Memory B cell (primary cell): Measurements from ENCODE around the gene RAD54L2.
"Not testable (repeated sequence)": the region's sequence is repeated elsewhere in the genome, so short reads cannot be mapped to it uniquely, and the experiment has no call there.

Experiments used
- ATAC-seq: fragments of 150-1000 bp; cut with Tn5 transposase; 2 replicates; pipeline ENCODE4 v1.10.0; 2021; ENCODE audit warnings: low read depth, mild to moderate bottlenecking, moderate library complexity
- DNase-seq, 2 donors: peaks; one replicate each; pipeline ENCODE4 v3.0.0; 2022; ENCODE audit warnings: low spot score in 2 of 2
- H3K27ac Mint-ChIP-seq: one replicate; pipeline ENCODE4 v1.8.0; 2022; ENCODE audit warnings: mild to moderate bottlenecking, moderate library complexity, mixed read lengths
- H3K27me3 Mint-ChIP-seq: one replicate; pipeline ENCODE4 v1.8.0; 2022; ENCODE audit warnings: mixed read lengths
- H3K36me3 Mint-ChIP-seq: one replicate; pipeline ENCODE4 v1.8.0; 2022; ENCODE audit warnings: mild to moderate bottlenecking, mixed read lengths
- H3K4me1 Mint-ChIP-seq: one replicate; pipeline ENCODE4 v1.8.0; 2022; ENCODE audit warnings: mixed read lengths
- H3K4me3 Mint-ChIP-seq: one replicate; pipeline ENCODE4 v1.8.0; 2022; ENCODE audit warnings: mild to moderate bottlenecking, moderate library complexity, mixed read lengths
- H3K9me3 Mint-ChIP-seq: one replicate; pipeline ENCODE4 v1.8.0; 2022; ENCODE audit warnings: mixed read lengths

RAD54L2 gene

GRCh38 chr3:51538459-51539290 is at the start of gene RAD54L2:
TSS of gene RAD54L2 (plus strand) at chr3:51538719. CDS start at chr3:51590421, 51,702 bp downstream.
- Mint-ChIP-seq H3K27ac (peak within 1 kb of the TSS; percentile 88), H3K4me3 (peak within 1 kb of the TSS; percentile 87), H3K36me3 (peaks cover 3% of the 10 kb centered on the region), H3K9me3 (no peaks in the 10 kb centered on the region), H3K4me1 (peaks cover 22% of the 10 kb centered on the region), H3K27me3 (no peaks in the 10 kb centered on the region)
- ATAC-seq = peak; percentile 94
- DNase-seq = peak; percentile 72 to 85

GRCh38 chr3:51498876-51499738 is 39.4 kb upstream of the RAD54L2 start:
- DNase-seq = peak; percentile 60 to 72
- Mint-ChIP-seq H3K4me3 (peak overlapping the region; percentile 87), H3K4me1 (peaks cover 3% of the 10 kb centered on the region), H3K36me3 (peaks cover 2% of the 10 kb centered on the region), H3K9me3 (no peaks in the 10 kb centered on the region), H3K27me3 (no peaks in the 10 kb centered on the region), H3K27ac (peak overlapping the region; percentile 93)
- peak; percentile 34 for ATAC-seq

GRCh38 chr3:51500632-51501131 is 37.8 kb upstream of the RAD54L2 start:
- no peaks in the 10 kb centered on the region for H3K9me3 Mint-ChIP-seq
- peaks cover 3% of the 10 kb centered on the region for H3K4me1 Mint-ChIP-seq
- DNase-seq = peak in 1 of 2 donors; percentile 25
- peaks cover 2% of the 10 kb centered on the region for H3K36me3 Mint-ChIP-seq
- H3K27ac Mint-ChIP-seq = peak overlapping the region; percentile 93
- peak overlapping the region; percentile 87 for H3K4me3 Mint-ChIP-seq
- no peak for ATAC-seq
- no peaks in the 10 kb centered on the region for H3K27me3 Mint-ChIP-seq

- Mint-ChIP-seq H3K36me3 (peaks cover 2% of the 10 kb centered on the region), H3K9me3 (no peaks in the 10 kb centered on the region), H3K27ac (no peak overlapping the region), H3K4me1 (peaks cover 3% of the 10 kb centered on the region), H3K27me3 (no peaks in the 10 kb centered on the region), H3K4me3 (peak overlapping the region; percentile 21)
- ATAC-seq (peak; percentile 12), DNase-seq (peak; percentile 79 to 86)
These were observed 36.5 kb upstream of the RAD54L2 start for GRCh38 chr3:51501833-51502561.

DNA sequence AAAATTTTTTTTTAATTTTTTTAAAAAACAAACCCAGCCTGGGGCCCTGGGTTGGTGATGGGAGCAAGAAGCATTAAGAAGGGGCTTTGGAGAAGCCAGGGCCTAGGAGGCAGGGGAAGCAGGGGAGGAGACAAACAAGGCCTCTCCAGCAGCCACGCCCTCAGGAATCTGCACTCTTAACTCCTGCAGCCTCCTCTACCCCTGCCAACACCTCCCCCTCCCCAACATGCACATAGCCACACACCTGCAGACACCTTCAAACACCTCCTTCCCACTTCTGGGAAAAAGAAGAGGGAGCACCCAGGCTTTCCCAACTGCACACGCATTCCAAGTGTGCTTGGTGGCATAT is 36.0 kb upstream of the RAD54L2 start:
- H3K36me3 Mint-ChIP-seq = peaks cover 2% of the 10 kb centered on the region
- H3K4me1 Mint-ChIP-seq = peaks cover 3% of the 10 kb centered on the region
- no peaks in the 10 kb centered on the region for H3K27me3 Mint-ChIP-seq
- no peak overlapping the region for H3K27ac Mint-ChIP-seq
- H3K4me3 Mint-ChIP-seq = no peak overlapping the region
- no peaks in the 10 kb centered on the region for H3K9me3 Mint-ChIP-seq
- DNase-seq (no peak), ATAC-seq (no peak)

DNA sequence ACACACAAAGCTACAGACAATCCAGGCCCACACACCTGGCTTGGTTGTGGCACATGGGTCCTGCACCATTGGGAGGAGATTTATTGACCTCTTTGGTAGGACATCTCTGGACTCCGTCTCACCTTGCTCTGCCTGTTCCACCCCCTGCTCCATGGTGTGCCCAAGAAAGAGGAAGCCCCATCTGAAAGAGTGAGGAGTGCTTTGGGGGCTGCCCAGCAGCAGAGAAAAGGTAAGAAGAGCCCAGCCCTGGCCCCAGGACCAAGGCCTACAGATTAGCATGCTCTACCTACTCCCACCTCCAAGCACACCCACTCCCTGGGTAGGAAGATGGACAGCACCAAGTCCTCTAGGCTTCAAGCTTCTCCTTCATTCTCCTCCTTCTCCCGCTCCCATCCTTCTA is 35.5 kb upstream of the RAD54L2 start:
- no peaks in the 10 kb centered on the region for H3K27me3 Mint-ChIP-seq
- DNase-seq = no peak
- H3K4me1 Mint-ChIP-seq = peaks cover 3% of the 10 kb centered on the region

DNA sequence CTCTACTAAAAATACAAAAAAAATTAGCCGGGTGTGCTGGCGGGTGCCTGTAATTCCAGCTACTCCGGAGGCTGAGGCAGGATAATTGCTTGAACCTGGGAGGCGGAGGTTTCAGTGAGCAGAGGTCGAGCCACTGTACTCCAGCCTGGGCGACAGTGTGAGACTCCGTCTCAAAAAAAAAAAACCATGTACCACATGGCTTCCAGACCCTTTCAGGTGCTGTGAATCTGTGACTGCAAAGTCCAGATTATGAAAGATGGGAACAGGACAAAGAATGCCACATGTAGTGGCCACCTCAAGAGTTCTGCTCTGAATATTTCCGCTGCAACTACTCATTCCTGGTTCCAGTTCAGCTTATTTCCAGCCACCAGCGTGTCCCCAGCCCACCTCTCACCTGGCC is 30.3 kb upstream of the RAD54L2 start:
- ATAC-seq (no peak), DNase-seq (no peak)
- no peak overlapping the region for H3K4me3 Mint-ChIP-seq
- no peaks in the 10 kb centered on the region for H3K9me3 Mint-ChIP-seq
- H3K27me3 Mint-ChIP-seq = no peaks in the 10 kb centered on the region
- H3K4me1 Mint-ChIP-seq = no peaks in the 10 kb centered on the region
- H3K36me3 Mint-ChIP-seq = no peaks in the 10 kb centered on the region
- no peak overlapping the region for H3K27ac Mint-ChIP-seq

More for the DNA sequence above, 35.5 kb upstream of the RAD54L2 start:
- Mint-ChIP-seq H3K36me3 (peaks cover 2% of the 10 kb centered on the region), H3K9me3 (no peaks in the 10 kb centered on the region), H3K27ac (no peak overlapping the region), H3K4me3 (no peak overlapping the region)
- no peak for ATAC-seq

GRCh38 chr3:51510996-51511395 is 27.5 kb upstream of the RAD54L2 start:
- Mint-ChIP-seq H3K9me3 (no peaks in the 10 kb centered on the region), H3K27me3 (no peaks in the 10 kb centered on the region), H3K27ac (no peak overlapping the region), H3K36me3 (no peaks in the 10 kb centered on the region), H3K4me3 (no peak overlapping the region), H3K4me1 (peaks cover 5% of the 10 kb centered on the region)
- ATAC-seq (no peak), DNase-seq (no peak)

- ATAC-seq (no peak), DNase-seq (no peak)
- H3K4me3 Mint-ChIP-seq = no peak overlapping the region
- no peaks in the 10 kb centered on the region for H3K36me3 Mint-ChIP-seq
- H3K27me3 Mint-ChIP-seq = no peaks in the 10 kb centered on the region
- no peak overlapping the region for H3K27ac Mint-ChIP-seq
- peaks cover 5% of the 10 kb centered on the region for H3K4me1 Mint-ChIP-seq
- H3K9me3 Mint-ChIP-seq = no peaks in the 10 kb centered on the region
These were observed 24.3 kb upstream of the RAD54L2 start for GRCh38 chr3:51514210-51514609.

- Mint-ChIP-seq H3K27ac (no peak overlapping the region), H3K4me1 (peaks cover 17% of the 10 kb centered on the region), H3K36me3 (no peaks in the 10 kb centered on the region), H3K27me3 (peaks cover 4% of the 10 kb centered on the region), H3K4me3 (no peak overlapping the region), H3K9me3 (no peaks in the 10 kb centered on the region)
- DNase-seq = no peak
- ATAC-seq = no peak
These were observed 18.7 kb upstream of the RAD54L2 start for GRCh38 chr3:51519848-51520247.

GRCh38 chr3:51520906-51521730 is 17.4 kb upstream of the RAD54L2 start:
- not testable (repeated sequence) for H3K9me3 Mint-ChIP-seq, H3K36me3 Mint-ChIP-seq, H3K27me3 Mint-ChIP-seq, H3K4me3 Mint-ChIP-seq, H3K27ac Mint-ChIP-seq, DNase-seq
- H3K4me1 Mint-ChIP-seq = peaks cover 17% of the 10 kb centered on the region
- ATAC-seq = peak; percentile 94

GRCh38 chr3:51522273-51522962 is 16.1 kb upstream of the RAD54L2 start:
- no peak for ATAC-seq
- H3K27me3 Mint-ChIP-seq = peaks cover 4% of the 10 kb centered on the region
- H3K36me3 Mint-ChIP-seq = no peaks in the 10 kb centered on the region
- no peaks in the 10 kb centered on the region for H3K9me3 Mint-ChIP-seq
- peaks cover 17% of the 10 kb centered on the region for H3K4me1 Mint-ChIP-seq
- no peak for DNase-seq
- peak overlapping the region; percentile 37 for H3K4me3 Mint-ChIP-seq
- peak overlapping the region; percentile 37 for H3K27ac Mint-ChIP-seq
